Coronary artery (tissue), 2 donors: ENCODE data around the gene LCN2.

ENCODE experiments used
- DNase-seq: peaks from one replicate; pipeline ENCODE4 v3.0.0-alpha.2; 2017; ENCODE audit warnings: low spot score
- H3K27ac ChIP-seq, 2 donors: fragments of 200-600 bp; sonication (generic); one replicate each; pipeline ENCODE4 v1.5.1; 2016 to 2019
- H3K4me3 ChIP-seq: fragments of 200-600 bp; sonication (generic); 2 replicates; pipeline ENCODE4 v1.5.1; 2016; ENCODE audit warnings: mild to moderate bottlenecking, moderate library complexity
- TF ChIP-seq, protein P1 (sequence below): fragments of 200-600 bp; sonication (generic); IDR thresholded peaks from one replicate; pipeline ENCODE4 v1.5.1; 2019; ENCODE audit warnings: antibody characterized with exemption

Gene LCN2

DNA sequence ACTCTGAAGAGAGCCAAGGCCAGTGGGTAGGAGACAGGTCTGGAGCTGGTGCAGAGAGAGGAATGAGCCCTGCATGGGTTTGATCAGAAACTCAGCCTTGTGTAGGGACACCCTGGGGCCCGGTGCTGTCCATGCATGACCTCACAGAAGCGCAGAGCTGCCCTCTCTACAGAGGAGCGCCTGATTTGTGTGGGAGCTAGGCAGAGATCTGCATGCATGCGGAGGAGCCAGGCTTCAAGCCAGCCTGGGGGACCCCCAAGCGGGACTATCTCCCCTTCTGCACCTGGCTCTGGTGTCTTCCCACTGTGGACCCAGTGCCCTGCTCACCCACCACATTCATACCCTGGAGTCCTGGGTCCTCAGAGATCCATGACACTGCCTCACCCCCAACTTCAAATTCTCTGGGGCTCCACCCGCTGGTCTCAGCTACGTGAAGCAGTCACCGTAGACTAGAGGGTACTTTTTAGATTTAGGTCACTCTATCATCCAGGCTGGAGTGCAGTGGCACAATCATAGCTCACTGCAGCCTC, 2.6 kb upstream of the LCN2 start:
- Histone ChIP-seq H3K27ac (no peak overlapping the region), H3K4me3 (no peak overlapping the region)
- DNase-seq, result no peak
- TF ChIP-seq, protein P1, sequence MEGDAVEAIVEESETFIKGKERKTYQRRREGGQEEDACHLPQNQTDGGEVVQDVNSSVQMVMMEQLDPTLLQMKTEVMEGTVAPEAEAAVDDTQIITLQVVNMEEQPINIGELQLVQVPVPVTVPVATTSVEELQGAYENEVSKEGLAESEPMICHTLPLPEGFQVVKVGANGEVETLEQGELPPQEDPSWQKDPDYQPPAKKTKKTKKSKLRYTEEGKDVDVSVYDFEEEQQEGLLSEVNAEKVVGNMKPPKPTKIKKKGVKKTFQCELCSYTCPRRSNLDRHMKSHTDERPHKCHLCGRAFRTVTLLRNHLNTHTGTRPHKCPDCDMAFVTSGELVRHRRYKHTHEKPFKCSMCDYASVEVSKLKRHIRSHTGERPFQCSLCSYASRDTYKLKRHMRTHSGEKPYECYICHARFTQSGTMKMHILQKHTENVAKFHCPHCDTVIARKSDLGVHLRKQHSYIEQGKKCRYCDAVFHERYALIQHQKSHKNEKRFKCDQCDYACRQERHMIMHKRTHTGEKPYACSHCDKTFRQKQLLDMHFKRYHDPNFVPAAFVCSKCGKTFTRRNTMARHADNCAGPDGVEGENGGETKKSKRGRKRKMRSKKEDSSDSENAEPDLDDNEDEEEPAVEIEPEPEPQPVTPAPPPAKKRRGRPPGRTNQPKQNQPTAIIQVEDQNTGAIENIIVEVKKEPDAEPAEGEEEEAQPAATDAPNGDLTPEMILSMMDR, result no peak

DNA sequence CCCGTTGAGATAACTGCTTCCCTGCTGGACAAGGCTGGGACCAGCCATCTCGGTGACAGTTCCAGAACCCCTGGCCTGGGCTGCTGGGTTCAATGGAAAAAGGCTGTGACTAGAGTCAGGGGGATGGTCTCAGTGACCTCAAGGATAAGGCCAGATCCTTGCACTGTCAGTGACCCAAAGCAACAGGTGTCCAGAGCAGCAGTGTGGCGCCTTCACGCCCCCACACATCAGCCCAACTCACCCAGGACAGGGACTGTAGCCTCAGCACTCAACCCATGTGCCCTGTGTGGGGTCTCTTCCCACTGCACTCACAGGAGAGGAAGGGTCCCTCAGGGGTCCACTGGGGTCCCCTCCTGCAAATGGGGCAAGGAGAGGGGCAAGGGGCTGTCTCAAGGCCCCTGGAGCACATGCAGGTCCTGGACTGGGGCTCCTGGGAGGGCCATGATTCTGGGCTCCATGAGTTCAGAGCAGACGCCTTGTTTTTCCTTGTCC, 698 bp upstream of the LCN2 start:
- no peak for DNase-seq
- Histone ChIP-seq H3K27ac (no peak overlapping the region), H3K4me3 (no peak overlapping the region)
- TF ChIP-seq, protein P1, result no peak

DNA sequence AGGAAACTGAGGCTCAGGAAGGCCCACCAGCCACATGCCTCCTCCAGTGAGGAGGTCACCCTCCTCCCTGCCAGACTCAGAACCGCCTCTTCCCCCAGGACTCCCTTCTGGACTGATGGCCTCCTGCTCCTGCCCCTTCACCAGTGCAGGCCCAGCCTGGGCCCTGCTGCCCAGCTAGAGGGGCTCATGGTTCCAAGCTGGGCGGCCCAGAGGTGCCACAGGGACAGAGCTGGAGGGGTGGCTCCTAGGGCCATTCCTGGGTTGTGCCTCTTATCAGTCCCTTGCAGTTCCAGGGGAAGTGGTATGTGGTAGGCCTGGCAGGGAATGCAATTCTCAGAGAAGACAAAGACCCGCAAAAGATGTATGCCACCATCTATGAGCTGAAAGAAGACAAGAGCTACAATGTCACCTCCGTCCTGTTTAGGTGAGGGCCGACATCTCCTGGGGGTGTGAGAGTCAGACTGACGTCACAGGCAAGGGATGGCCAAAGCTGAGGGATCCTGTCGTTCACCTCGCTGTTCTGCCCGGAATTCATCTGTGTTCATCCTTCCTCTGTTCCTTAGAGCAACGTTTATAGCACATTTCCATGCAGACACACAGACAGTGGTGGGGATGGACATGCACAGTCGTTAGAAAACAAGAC, 819 bp downstream of the LCN2 start:
- H3K27ac ChIP-seq, result no peak overlapping the region
- no peak for DNase-seq
- TF ChIP-seq, protein P1, result no peak
- no peak overlapping the region for H3K4me3 ChIP-seq

DNA sequence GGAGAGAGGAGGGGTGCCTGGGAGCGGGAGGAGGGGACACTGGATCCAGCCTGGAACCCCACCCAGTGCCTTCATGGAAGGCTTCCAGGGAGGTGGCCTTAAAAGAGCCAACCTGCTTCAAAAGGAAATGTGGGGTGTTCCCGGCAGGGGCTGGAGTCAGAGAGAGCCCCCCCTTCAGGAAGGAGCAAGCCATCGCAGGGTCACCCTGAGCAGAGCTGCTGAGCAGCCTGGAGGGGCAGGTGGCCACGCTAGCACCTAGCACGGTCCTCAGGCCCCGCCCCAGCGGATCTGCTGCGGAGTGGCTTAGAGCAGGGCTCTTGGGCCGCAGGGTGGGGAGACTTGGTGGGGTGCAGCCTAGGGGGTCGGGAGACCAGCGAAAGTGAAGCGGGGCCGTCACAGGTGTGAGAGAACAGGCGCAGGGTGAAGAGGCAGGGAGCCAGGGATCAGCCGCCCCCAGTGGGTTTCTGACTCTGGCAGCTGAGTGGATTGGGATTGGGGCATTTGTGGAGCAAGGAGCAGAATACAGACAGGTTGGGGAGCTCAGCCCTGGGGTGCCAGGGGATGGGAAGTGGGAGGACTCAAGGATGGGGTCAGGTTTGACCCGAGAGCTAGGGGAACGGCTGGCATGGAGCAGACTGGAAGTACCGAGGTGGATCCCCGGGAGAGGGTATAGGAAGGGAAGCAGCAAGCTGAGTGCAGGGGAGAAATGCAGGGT, 1.5 kb downstream of the LCN2 start:
- Histone ChIP-seq H3K27ac (no peak overlapping the region), H3K4me3 (no peak overlapping the region)
- DNase-seq, result no peak

DNA sequence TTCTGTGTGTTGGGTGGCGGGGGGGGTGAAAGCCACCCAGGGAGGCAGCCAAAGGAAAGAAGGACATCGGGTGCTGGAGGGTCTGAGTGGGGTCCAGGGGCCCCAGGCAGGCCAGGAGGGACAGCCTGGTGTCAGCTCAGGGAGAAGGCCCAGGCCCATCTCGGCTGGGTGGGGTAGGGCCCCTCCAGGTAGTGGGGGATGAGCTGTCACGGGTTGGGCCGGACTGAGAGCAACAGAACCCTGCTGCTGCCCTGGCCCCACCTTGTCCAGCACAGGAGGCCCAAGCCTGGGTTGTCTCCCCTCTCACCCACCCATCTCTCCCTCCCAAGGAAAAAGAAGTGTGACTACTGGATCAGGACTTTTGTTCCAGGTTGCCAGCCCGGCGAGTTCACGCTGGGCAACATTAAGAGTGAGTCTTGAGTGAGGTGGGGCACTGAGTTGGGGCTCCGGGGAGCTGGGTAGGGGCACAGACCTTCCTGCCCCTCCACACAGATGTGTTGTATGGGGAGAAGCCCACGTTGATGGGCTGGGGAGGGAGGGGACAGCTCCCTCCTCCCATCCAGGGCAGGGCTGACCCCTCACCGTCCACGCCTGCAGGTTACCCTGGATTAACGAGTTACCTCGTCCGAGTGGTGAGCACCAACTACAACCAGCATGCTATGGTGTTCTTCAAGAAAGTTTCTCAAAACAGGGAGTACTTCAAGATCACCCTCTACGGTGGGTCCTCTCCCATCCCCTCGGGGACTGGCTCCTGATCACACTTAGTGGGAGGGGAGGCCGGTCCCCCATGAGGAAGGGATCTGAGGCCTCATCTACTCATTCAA, 2.3 kb downstream of the LCN2 start:
- DNase-seq, result no peak
- TF ChIP-seq, protein P1, result no peak
- H3K27ac ChIP-seq, result no peak overlapping the region
- no peak overlapping the region for H3K4me3 ChIP-seq

More for the DNA sequence above, 1.5 kb downstream of the LCN2 start:
- TF ChIP-seq, protein P1, result no peak

DNA sequence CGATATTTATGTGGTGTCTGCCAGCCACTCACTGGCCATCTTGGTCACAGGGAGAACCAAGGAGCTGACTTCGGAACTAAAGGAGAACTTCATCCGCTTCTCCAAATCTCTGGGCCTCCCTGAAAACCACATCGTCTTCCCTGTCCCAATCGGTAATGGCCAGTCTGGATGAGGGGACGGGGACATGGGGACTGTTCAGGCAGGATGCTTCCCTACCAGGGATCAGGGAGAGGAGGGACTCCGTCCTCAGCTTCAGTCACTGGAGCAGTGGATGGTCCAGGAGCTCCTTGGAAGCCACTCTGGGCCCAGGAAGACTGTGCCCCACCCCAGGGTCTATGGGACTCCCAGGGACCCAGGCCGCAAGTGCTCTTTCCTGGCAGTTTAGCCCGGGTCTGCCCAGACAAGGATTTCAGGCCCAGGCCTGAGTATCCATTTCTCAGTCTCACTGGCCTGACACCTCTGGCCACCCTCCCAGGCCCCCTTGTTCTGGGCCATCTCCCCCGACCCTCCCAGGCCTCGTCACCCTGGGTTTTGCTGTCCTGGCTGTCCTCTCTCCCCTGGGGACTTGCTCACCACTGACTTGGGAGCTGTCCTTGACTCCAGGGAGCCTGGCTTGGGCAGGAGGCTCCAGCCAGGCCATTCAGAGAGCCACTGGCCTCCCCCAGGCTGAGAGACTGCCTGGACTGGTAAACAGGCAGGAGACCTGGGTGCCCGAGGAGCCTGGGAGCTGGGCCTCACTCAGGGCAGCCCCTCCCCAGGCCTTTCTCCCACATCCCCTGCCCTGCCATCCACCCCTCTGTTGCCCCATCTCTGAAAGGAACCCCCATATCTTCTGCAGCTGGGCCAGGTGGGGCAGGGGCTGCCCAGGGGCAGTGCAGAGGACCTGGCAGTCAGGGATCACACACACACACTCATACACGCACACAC, 3.1 kb downstream of the LCN2 start:
- H3K4me3 ChIP-seq, result no peak overlapping the region
- TF ChIP-seq, protein P1, result no peak
- H3K27ac ChIP-seq, result no peak overlapping the region
- DNase-seq, result no peak
